ENCODE measurements around the gene NMNAT3.

The NMNAT3 gene

DNA sequence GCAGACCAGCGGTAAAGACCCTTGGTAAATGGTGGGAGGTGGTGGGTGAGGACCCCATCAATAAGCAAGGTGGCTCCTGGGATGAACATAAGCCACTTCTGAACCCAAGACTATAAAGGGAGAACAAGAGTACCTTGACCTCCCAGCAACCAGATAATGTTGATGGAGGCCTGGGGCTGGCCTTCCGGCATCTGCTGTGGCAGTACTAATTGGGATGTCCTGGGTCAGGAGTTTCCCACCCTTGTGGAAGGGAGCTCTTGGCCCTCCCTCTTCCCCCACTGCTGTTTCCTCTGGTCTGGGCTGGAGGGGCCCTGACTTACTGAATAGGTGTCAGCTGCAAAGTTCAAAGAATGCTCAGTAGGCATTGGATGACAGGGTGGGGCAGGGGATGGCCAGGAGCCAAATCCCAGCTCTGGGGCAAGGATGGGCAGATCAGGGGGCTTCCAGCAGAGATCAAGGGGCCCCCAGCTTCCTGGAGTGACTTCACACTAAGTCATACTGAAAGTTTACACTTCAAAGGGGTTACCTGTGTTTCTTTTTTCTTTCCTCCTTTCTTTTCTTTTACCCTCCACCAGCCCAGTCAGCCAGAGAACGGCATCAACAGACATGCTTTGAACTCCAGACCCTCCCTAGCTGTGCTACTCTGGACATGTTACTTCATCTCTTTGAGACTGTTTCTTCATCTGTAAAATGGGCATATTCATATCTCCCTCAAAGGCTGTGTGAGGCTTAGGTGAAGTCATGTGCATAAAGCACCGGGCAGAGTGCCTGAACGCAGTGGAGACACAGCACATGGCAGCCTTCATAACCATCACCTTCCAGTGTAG is 139.8 kb downstream of the NMNAT3 start:
- no peak for DNase-seq

DNA sequence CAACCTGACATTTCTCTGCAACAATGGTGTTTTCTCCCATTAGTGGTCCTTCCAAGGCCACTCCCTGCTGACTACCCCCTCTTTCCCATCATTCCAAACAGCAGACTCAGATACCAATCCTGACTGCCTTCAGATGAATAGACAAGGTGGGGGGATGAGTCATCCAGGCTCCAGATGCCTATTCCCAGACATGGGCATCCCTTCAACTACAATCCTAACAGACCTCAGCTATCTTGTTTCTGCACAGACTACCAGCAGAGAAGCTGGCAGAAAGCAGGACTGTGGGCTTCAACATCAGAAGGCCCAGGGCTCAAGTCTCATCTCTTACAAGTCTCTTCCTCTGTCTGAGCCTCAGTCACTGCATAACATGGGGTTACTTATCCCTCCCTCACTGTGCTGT is 140.4 kb downstream of the NMNAT3 start:
- no peak for DNase-seq

DNA sequence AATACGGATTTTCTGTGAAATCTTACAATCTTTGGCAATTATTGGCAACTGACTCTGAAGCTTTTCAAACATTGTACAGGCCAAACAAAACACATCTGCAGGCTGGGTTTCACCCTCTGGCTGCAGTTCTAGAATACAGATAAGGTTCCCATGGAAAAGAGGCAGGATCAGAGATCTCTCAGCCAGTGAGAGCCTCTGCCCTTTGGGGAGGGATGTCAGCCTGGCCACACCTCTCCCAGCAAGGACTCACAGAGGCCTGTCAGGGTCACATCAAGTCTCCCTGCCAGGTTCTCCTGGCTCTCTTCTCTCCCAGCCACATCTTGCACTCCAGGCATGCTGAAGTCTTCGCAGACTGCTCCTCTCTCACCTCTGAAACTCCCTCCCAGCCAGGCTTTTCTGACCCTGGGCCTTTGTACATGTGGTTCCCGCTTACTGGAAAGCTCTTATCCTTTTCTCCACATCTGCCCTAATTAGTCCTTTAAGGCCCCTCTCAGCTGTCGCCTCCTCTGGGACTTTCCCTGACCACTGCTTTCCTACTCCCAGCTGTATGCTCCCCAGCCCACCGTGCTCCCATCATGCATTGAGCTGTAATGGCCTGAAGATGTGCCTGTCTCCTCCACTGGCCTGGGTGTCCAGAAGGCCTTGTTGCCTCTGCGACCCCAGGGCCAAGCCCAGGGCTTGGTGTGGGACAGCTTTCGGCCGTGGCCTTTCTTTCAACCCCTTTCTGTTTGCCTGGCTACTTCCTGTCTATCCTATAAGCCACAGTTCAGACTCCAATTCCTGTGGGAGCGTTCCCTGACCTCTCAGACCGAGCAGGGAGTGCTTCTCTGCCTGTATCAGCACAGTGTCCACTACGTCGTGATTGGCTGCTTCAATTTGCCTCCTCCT is 142.5 kb downstream of the NMNAT3 start:
- DNase-seq, result no peak

GRCh38 chr3:139534455-139534812 is 143.3 kb downstream of the NMNAT3 start:
- no peak for DNase-seq

GRCh38 chr3:139533781-139534454 is 143.9 kb downstream of the NMNAT3 start:
- no peak for DNase-seq

- no peak for DNase-seq
These were observed 144.8 kb downstream of the NMNAT3 start for GRCh38 chr3:139532976-139533375.

- DNase-seq, result no peak
These were observed 147.1 kb downstream of the NMNAT3 start for GRCh38 chr3:139530717-139531116.

DNA sequence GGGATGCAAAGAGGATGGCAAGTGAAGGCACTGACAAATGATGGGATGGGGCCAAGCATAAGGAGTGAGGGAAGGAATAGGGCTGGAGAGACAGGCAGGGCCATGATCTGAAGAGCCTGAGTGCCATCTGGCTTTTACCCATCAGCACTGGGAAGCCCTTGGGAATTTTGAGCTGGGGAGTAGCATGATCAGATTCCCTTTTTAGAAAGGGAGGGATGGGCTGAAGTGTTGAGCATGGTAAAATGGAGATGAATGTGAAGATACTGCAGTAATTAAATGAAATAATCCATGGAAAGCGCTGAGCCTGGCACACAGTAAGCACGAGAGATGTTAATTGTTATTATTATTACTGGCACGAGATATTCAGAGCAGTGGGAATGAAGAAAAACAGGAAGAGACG is 148.1 kb downstream of the NMNAT3 start:
- no peak for DNase-seq

- no peak for DNase-seq
These were observed 148.8 kb downstream of the NMNAT3 start for GRCh38 chr3:139528924-139529323.

DNA sequence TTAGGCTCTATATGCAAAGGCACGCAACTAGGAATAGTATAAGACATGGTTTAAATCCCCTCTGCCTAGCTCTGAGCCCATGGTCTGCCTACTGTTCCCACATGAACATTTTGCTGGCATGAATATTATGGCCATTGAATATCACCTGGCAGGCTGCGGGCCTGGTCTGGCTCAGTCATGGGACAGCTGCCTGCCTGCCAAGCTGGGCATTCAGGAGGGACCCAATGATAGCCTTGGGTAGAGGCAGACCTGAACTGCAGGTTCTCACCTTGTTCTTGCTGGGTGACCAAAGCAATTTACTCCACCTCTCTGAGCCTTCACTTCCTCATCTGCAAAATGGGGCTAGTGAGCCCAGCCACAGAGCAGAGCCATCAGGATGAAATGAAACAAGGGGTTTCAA is 149.5 kb downstream of the NMNAT3 start:
- DNase-seq, result no peak

DNA sequence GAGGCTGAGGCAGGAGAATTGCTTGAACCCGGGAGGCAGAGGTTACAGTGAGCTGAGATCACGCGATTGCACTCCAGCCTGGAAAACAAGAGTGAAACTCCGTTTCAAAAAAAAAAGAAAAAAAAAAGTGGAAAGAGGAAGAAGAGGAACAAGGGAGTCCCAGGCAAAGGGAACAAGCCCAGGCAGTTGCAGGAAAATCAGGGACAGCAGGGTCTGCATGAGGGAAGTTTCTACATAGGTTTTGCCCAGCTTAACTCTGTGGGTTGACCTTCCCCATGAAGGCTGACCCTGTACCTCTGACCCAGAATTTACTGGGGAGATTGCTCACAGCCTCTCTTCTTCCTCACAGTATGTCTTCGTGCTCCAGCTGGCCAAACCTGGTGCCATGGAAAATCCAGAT is 150.5 kb downstream of the NMNAT3 start:
- DNase-seq, result no peak

DNA sequence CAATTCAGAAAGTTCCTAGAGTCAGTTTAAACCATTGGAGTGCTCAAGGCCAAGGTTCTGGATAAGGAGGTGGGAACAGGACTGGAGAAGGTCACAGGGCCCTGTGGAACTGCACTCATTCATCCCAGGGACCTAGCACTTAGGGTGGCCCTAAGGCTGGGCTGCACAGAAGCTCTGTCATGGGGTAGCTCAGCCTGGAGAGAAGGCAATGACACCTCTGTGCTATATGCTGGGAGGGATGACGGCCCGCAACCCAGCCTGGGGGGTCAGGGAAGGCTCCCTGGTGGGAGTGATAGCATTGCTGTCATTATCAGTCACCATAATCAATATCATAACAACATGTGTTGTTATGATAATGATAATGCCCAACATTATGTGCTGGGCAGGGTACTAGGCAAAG is 151.6 kb downstream of the NMNAT3 start:
- no peak for DNase-seq

DNA sequence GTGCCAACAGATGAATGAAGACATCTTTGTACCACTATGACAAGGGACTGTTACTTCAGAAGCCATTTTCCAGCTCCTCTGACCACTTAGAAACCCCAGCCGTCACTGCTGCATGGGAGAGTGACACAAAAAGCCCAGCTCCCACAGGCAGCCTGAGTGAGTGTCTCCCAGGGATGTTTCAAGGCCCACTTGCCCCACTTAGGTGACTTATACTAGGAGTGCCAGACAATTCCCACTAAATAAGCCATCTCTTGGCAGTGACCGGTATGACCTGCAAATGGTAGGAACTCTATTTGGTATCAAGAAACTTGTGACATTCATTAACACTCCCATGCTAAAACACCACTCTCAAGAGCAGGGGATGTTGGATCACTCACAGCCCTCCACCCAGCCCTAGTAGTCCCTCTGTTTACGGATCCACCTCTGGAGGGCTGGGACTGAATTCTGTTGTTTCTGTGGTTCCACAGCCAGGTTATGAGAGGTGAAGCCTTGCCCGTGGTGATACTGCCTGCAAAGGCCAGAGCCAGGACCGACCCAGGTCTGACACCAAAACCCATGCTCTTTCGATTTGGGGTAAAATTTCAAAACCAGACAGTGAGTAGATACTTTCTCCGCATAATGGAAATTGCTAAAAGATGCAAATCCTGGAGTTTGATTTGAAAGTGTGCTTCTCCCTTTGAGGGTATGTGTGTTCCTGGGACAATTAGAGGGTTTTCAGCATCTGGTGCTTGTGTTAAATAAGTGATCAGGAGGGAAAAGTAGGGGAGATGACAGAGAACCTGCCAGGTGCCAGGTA is 152.7 kb downstream of the NMNAT3 start:
- no peak for DNase-seq

- DNase-seq, result no peak
These were observed 154.1 kb downstream of the NMNAT3 start for GRCh38 chr3:139523718-139524117.

DNA sequence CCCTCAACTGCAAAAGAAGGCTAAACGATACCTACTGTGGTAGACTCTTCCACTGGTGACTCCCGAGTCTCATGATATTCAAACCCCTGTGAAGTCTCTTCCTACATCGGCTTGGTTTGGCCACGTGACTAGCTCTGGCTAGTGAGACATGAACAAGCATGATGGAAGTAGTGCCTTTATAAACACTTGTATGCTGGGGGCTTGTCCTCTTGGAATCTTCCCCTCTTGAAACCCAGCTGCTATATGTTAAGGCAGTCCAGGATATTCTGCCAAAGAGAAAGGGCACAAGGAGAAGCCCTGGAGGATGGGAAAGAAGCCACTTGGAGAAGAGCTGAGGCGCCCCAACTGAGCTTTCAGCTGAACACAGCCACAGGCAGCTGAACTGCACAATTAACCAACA is 154.6 kb downstream of the NMNAT3 start:
- no peak for DNase-seq

GRCh38 chr3:139522421-139522820 is 155.4 kb downstream of the NMNAT3 start:
- no peak for DNase-seq

DNA sequence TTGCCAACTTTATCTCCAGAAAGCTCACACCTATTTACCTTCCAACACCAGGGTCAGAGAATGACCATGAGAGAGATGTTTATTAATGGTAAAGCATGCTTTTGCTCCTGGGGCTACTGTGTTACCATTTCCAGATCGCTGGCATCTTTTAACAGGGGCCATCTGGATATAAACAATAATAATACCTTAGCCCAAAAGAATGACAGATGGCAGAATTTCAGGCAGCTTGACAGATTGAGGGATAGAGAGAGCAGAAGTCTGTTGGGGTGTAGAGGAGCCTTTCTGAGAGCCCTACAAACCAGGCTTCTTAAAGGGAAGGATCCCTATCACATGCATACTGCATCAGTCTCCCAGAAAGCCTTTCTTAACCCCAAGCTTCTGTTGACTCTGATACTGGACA is 156.0 kb downstream of the NMNAT3 start:
- DNase-seq, result no peak

GRCh38 chr3:139521144-139521543 is 156.6 kb downstream of the NMNAT3 start:
- no peak for DNase-seq

DNA sequence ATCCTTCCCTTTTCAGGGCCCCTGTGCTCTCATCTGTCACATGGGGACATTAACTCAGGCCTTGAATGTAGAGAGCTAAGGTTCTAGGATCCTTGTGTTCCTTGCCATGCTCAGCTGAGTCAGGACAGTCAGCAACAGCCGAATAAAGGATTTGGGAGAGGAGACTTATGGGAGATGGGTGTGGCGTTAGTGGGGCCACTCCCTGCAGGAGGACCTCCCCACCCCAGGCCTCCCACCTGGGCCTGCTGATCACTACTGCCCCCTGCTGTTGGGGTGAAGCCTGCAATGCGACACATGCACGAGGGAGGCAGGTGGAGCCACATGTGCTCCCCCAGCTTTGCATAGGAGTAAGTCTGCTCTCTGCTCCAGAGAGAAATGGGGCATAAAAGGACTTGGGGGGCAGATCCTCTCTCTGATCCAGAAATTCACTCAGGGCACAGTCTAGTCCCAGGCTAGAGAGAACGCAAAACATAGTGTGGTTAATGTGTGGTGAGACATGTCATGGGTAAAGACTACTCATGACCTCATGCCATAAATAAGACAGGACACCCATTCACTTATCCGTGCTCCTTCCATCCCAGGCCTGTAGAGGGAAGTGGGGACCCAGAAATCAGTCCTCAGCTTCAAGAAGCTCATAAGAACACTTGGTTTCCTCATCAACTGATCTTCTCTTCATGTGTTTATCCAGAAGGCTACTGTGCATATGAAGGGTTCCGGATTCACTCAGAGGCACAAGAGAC is 157.6 kb downstream of the NMNAT3 start:
- no peak for DNase-seq

DNA sequence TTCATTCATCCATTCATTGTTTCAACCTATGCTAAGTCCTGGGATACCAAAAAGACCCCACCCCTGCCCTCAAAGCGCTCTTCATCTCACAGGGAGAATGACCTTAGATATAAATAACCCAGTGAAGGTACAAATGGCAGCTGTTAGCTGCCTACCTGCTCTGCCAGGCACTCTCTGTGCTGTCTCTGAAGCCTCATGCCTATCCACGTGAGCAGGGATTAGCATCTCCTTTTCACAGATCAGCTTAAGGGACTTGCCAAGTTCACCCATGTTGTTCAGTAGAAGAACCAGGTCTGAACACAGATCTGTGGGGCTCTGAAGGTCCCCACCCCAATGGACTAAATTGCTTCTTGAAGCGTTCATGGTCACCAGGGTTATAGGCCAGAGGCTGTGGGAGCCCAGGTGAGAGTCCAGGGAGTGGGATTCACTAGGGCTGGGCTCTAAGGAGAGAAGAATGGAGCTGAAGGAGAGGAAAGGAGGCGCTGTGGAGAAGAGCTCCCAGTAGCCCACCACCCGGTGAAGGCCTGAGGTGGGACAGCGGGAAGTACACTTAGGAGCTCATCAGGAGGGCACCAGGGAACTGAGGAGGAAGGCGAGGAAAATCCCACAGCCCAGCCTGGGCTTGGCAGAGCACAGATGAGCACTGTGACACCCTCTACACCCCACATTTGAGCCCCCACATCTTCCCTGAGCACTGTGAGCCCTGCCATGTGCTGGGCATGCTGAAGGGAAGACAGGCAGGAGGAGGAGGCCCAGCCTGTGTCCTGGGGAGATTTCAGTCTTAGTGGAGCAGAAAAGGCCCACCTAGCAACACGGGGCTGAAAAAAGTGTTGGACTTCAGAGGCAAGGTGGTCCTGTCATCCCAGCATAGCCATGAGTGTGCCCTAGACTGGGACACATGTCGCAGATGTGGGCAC is 158.6 kb downstream of the NMNAT3 start:
- DNase-seq, result no peak

DNA sequence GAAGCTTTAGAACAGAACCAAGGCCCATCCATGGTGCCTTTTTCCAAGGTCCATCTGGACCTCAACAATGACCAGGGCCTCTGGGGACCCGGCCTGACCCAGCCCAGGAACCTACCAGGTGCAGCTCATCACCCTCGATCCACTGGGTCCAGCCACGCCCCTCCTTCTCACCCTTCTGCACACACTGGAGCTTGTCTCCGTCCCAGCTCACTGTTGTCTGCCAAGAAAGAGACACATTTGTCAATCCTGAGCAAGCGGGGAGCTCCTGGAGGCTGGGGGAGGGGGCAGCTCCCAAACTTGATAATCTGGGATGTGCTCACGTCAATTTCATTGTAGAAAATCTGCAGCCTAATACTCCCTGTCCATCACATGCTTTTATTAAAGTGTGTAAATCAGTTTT is 159.5 kb downstream of the NMNAT3 start:
- no peak for DNase-seq

Measured in HCEC 1CT (cell line).